Vagina (tissue), 2 donors: ENCODE data around the gene CEACAM19. TPM values are rescaled to one million over a fixed set of nuclear protein-coding genes. Genes with fewer than 3 reads are reported as not detected.

Experiments used
- DNase-seq, 2 donors: peaks; one replicate each; pipeline ENCODE4 v3.0.0-alpha.2; 2017; ENCODE audit errors: extremely low spot score in 2 of 2
- H3K27ac ChIP-seq: fragments of 200-600 bp; sonication (generic); one replicate; pipeline ENCODE4 v1.5.1; 2019
- H3K27me3 ChIP-seq: fragments of 200-600 bp; sonication (generic); one replicate; pipeline ENCODE4 v1.5.1; 2019
- H3K36me3 ChIP-seq, 2 donors: fragments of 200-600 bp; sonication (generic); one replicate each; pipeline ENCODE4 v1.5.1; 2017 to 2019
- H3K4me1 ChIP-seq: fragments of 200-600 bp; sonication (generic); one replicate; pipeline ENCODE4 v1.5.1; 2019
- H3K4me3 ChIP-seq, 2 donors: fragments of 200-600 bp; sonication (generic); 1 replicate in 1 of 2; 2 replicates in 1 of 2; pipeline ENCODE4 v1.5.1; 2016 to 2019
- H3K9me3 ChIP-seq: fragments of 200-600 bp; sonication (generic); one replicate; pipeline ENCODE4 v1.5.1; 2019
- CTCF ChIP-seq, 3 experiments: fragments of 450-650 bp in 2 of 3; fragments of 200-600 bp in 1 of 3; sonication (generic) in 1 of 3; IDR thresholded peaks; one replicate each; pipeline ENCODE4 v1.5.1; 2017 to 2019; ENCODE audit warnings: antibody characterized with exemption in 3 of 3, mild to moderate bottlenecking in 2 of 3, moderate library complexity in 2 of 3
- POLR2A ChIP-seq, 2 donors: fragments of 450-650 bp; IDR thresholded peaks; one replicate each; pipeline ENCODE4 v1.6.1; 2017; ENCODE audit warnings: antibody characterized with exemption in 2 of 2, mild to moderate bottlenecking in 2 of 2, moderate library complexity in 2 of 2
- POLR2AphosphoS5 ChIP-seq, 2 donors: sonication (generic); formaldehyde crosslinking; IDR thresholded peaks; one replicate each; pipeline ENCODE4 v1.9.0; 2017; ENCODE audit warnings: antibody characterized with exemption in 2 of 2, mild to moderate bottlenecking in 2 of 2, low read depth in 1 of 2; ENCODE audit not compliant: insufficient read depth in 1 of 2
- intact Hi-C: fragments of 100-400 bp; cut with DNase I; formaldehyde crosslinking; loops from one replicate; pipeline ENCODE4 v1.15.1; 2023
- total RNA-seq: library from RNA; depleted of rRNA; stranded (reverse); fragments of >200 nt; gene quantifications from one replicate; pipeline ENCODE4 v1.2.3, GENCODE V29; 2016

The CEACAM19 gene
- total RNA-seq, 1 donor from 2014 or later: 7.1 TPM

- Histone ChIP-seq H3K9me3 (no peaks in the 10 kb centered on the region), H3K4me1 (no peaks in the 10 kb centered on the region), H3K4me3 (no peak overlapping the region), H3K27ac (no peak overlapping the region), H3K27me3 (no peaks in the 10 kb centered on the region), H3K36me3 (no peaks in the 10 kb centered on the region)
- TF ChIP-seq POLR2A (IDR thresholded peaks at IDR 0.05): no peak
- no peak for TF ChIP-seq POLR2AphosphoS5 (IDR thresholded peaks at IDR 0.05; ENCODE audit: insufficient read depth in 1 of 2, low read depth in 1 of 2)
- TF ChIP-seq CTCF (IDR thresholded peaks at IDR 0.05): no peak
- intact Hi-C loops: no loop called here
- no peak for DNase-seq
These were observed 4.2 kb downstream of the CEACAM19 start for GRCh38 chr19:44675521-44675920.

- no peak overlapping the region for H3K27ac ChIP-seq
- no peaks in the 10 kb centered on the region for H3K36me3 ChIP-seq
- H3K4me3 ChIP-seq: no peak overlapping the region
- no peak for DNase-seq
- intact Hi-C loops: no loop called here
- H3K9me3 ChIP-seq: no peaks in the 10 kb centered on the region
- no peaks in the 10 kb centered on the region for H3K4me1 ChIP-seq
- TF ChIP-seq POLR2AphosphoS5 (IDR thresholded peaks at IDR 0.05; ENCODE audit: insufficient read depth in 1 of 2, low read depth in 1 of 2) (no peak), POLR2A (IDR thresholded peaks at IDR 0.05) (no peak), CTCF (IDR thresholded peaks at IDR 0.05) (no peak)
- no peaks in the 10 kb centered on the region for H3K27me3 ChIP-seq
These were observed 5.9 kb downstream of the CEACAM19 start for GRCh38 chr19:44677019-44677811.

GRCh38 chr19:44680536-44680935, 9.3 kb downstream of the CEACAM19 start:
- Histone ChIP-seq H3K36me3 (no peaks in the 10 kb centered on the region), H3K4me3 (no peak overlapping the region), H3K27ac (no peak overlapping the region), H3K9me3 (no peaks in the 10 kb centered on the region), H3K4me1 (no peaks in the 10 kb centered on the region), H3K27me3 (no peaks in the 10 kb centered on the region)
- TF ChIP-seq CTCF (IDR thresholded peaks at IDR 0.05): no peak
- TF ChIP-seq POLR2A (IDR thresholded peaks at IDR 0.05): no peak
- no peak for TF ChIP-seq POLR2AphosphoS5 (IDR thresholded peaks at IDR 0.05; ENCODE audit: insufficient read depth in 1 of 2, low read depth in 1 of 2)
- DNase-seq: no peak
- intact Hi-C loops: no loop called here

GRCh38 chr19:44681992-44682790, 10.9 kb downstream of the CEACAM19 start:
- H3K4me3 ChIP-seq: no peak overlapping the region
- H3K4me1 ChIP-seq: no peaks in the 10 kb centered on the region
- no peak for DNase-seq
- H3K27ac ChIP-seq: no peak overlapping the region
- intact Hi-C loops: no loop called here
- H3K27me3 ChIP-seq: no peaks in the 10 kb centered on the region
- TF ChIP-seq POLR2A (IDR thresholded peaks at IDR 0.05): no peak
- no peak for TF ChIP-seq CTCF (IDR thresholded peaks at IDR 0.05)
- TF ChIP-seq POLR2AphosphoS5 (IDR thresholded peaks at IDR 0.05; ENCODE audit: insufficient read depth in 1 of 2, low read depth in 1 of 2): no peak
- no peaks in the 10 kb centered on the region for H3K9me3 ChIP-seq
- no peaks in the 10 kb centered on the region for H3K36me3 ChIP-seq

GRCh38 chr19:44682807-44683206, 11.5 kb downstream of the CEACAM19 start:
- H3K9me3 ChIP-seq: no peaks in the 10 kb centered on the region
- H3K27ac ChIP-seq: no peak overlapping the region
- no peak for TF ChIP-seq POLR2A (IDR thresholded peaks at IDR 0.05)
- no peak for TF ChIP-seq POLR2AphosphoS5 (IDR thresholded peaks at IDR 0.05; ENCODE audit: insufficient read depth in 1 of 2, low read depth in 1 of 2)
- no peak for TF ChIP-seq CTCF (IDR thresholded peaks at IDR 0.05)
- H3K4me3 ChIP-seq: no peak overlapping the region
- intact Hi-C loops: no loop called here
- no peaks in the 10 kb centered on the region for H3K27me3 ChIP-seq
- H3K36me3 ChIP-seq: no peaks in the 10 kb centered on the region
- no peak for DNase-seq
- no peaks in the 10 kb centered on the region for H3K4me1 ChIP-seq
